Mesenchymal stem cell (in vitro differentiated cells and primary cell): Measurements from ENCODE around the gene SLC7A10.

Experiments used
- DNase-seq: peaks from one replicate; pipeline ENCODE4 v3.0.0-alpha.2; 2013
- H2AFZ ChIP-seq: one replicate; pipeline ENCODE4 v1.6.1; 2013; ENCODE audit warnings: low read depth, mild to moderate bottlenecking, control low read depth, inconsistent platforms, low read length, moderate library complexity
- H2AK5ac ChIP-seq: 2 replicates; pipeline ENCODE4 v1.6.1; 2013; ENCODE audit warnings: low read length, moderate library complexity, mild to moderate bottlenecking, inconsistent platforms; ENCODE audit not compliant: severe bottlenecking
- H2BK120ac ChIP-seq: one replicate; pipeline ENCODE4 v1.6.1; 2013; ENCODE audit warnings: low read depth, mild to moderate bottlenecking, inconsistent platforms, low read length, moderate library complexity
- H2BK12ac ChIP-seq, 2 experiments: one replicate each; pipeline ENCODE4 v1.6.1; 2013; ENCODE audit warnings: inconsistent platforms in 2 of 2, low read length in 2 of 2, mild to moderate bottlenecking in 2 of 2, moderate library complexity in 2 of 2, control low read depth in 1 of 2
- H2BK15ac ChIP-seq: one replicate; pipeline ENCODE4 v1.6.1; 2013; ENCODE audit warnings: mild to moderate bottlenecking, low read depth, inconsistent platforms; ENCODE audit not compliant: poor library complexity, severe bottlenecking
- H2BK5ac ChIP-seq: 2 replicates; pipeline ENCODE4 v1.6.1; 2013; ENCODE audit warnings: low read depth, mild to moderate bottlenecking, low read length, control low read depth, inconsistent platforms; ENCODE audit not compliant: poor library complexity, severe bottlenecking
- H3K14ac ChIP-seq, 2 experiments: one replicate each; pipeline ENCODE4 v1.6.1; 2013; ENCODE audit warnings: inconsistent platforms in 2 of 2, low read length in 2 of 2, control low read depth in 1 of 2, mild to moderate bottlenecking in 1 of 2, moderate library complexity in 1 of 2
- H3K18ac ChIP-seq, 2 experiments: one replicate each; pipeline ENCODE4 v1.6.1; 2013; ENCODE audit warnings: inconsistent platforms in 2 of 2, low read length in 2 of 2, control low read depth in 1 of 2, low read depth in 1 of 2, mild to moderate bottlenecking in 1 of 2
- H3K23ac ChIP-seq, 2 experiments: one replicate each; pipeline ENCODE4 v1.6.1; 2013; ENCODE audit warnings: inconsistent platforms in 2 of 2, low read length in 2 of 2, mild to moderate bottlenecking in 2 of 2, moderate library complexity in 2 of 2, control low read depth in 1 of 2
- H3K27ac ChIP-seq: 2 replicates; pipeline ENCODE4 v1.5.1; 2013; ENCODE audit warnings: mild to moderate bottlenecking, moderate library complexity, low read length, control low read depth, inconsistent platforms; ENCODE audit not compliant: poor library complexity, severe bottlenecking
- H3K27me3 ChIP-seq, 2 experiments: 2 replicates each; pipeline versions ENCODE4 v1.6.1 to v1.7.0; 2013; ENCODE audit warnings: low read length in 2 of 2, mild to moderate bottlenecking in 2 of 2, moderate library complexity in 2 of 2, control low read depth in 1 of 2, inconsistent platforms in 1 of 2; ENCODE audit not compliant: control insufficient read depth in 1 of 2, insufficient read depth in 1 of 2
- H3K36me3 ChIP-seq, 2 experiments: 2 replicates each; pipeline versions ENCODE4 v1.6.1 to v1.7.0; 2013; ENCODE audit warnings: low read length in 2 of 2, control low read depth in 1 of 2, inconsistent platforms in 1 of 2, low read depth in 1 of 2, mild to moderate bottlenecking in 1 of 2; ENCODE audit not compliant: insufficient read depth in 2 of 2, control insufficient read depth in 1 of 2
- H3K4ac ChIP-seq, 2 experiments: one replicate each; pipeline ENCODE4 v1.6.1; 2013; ENCODE audit warnings: inconsistent platforms in 2 of 2, low read length in 2 of 2, mild to moderate bottlenecking in 2 of 2, moderate library complexity in 2 of 2, control low read depth in 1 of 2, low read depth in 1 of 2
- H3K4me1 ChIP-seq: 2 replicates; pipeline ENCODE4 v1.6.1; 2013; ENCODE audit warnings: low read depth, low read length, control low read depth; ENCODE audit not compliant: control insufficient read depth, insufficient read depth
- H3K4me2 ChIP-seq: 2 replicates; pipeline ENCODE4 v1.6.1; 2013; ENCODE audit warnings: low read length, mild to moderate bottlenecking, inconsistent platforms; ENCODE audit not compliant: poor library complexity, severe bottlenecking
- H3K4me3 ChIP-seq, 2 experiments: 2 replicates each; pipeline versions ENCODE4 v1.5.1 to v1.7.0; 2013; ENCODE audit warnings: low read length in 2 of 2, mild to moderate bottlenecking in 2 of 2, control low read depth in 1 of 2, low read depth in 1 of 2; ENCODE audit not compliant: insufficient read depth in 1 of 2
- H3K79me1 ChIP-seq: replicated peaks from 2 replicates; pipeline ENCODE4 v1.6.1; 2013; ENCODE audit warnings: mild to moderate bottlenecking, control low read depth, low read length, inconsistent platforms; ENCODE audit not compliant: poor library complexity, severe bottlenecking
- H3K9ac ChIP-seq: 2 replicates; pipeline ENCODE4 v1.7.0; 2013; ENCODE audit warnings: mild to moderate bottlenecking, low read length, moderate library complexity
- H3K9me3 ChIP-seq: 2 replicates; pipeline ENCODE4 v1.7.0; 2013; ENCODE audit warnings: mild to moderate bottlenecking, low read length; ENCODE audit not compliant: control insufficient read depth
- H4K8ac ChIP-seq: one replicate; pipeline ENCODE4 v1.6.1; 2013; ENCODE audit warnings: inconsistent platforms, mild to moderate bottlenecking, low read length, moderate library complexity
- H4K91ac ChIP-seq: one replicate; pipeline ENCODE4 v1.6.1; 2013; ENCODE audit warnings: mild to moderate bottlenecking, low read length, inconsistent platforms
- WGBS: methylation state at CpG from one replicate; pipeline ENCODE4 v1.1.7; 2013; ENCODE audit warnings: mixed read lengths; 5-methylcytosine and 5-hydroxymethylcytosine counted together

SLC7A10 gene

DNA sequence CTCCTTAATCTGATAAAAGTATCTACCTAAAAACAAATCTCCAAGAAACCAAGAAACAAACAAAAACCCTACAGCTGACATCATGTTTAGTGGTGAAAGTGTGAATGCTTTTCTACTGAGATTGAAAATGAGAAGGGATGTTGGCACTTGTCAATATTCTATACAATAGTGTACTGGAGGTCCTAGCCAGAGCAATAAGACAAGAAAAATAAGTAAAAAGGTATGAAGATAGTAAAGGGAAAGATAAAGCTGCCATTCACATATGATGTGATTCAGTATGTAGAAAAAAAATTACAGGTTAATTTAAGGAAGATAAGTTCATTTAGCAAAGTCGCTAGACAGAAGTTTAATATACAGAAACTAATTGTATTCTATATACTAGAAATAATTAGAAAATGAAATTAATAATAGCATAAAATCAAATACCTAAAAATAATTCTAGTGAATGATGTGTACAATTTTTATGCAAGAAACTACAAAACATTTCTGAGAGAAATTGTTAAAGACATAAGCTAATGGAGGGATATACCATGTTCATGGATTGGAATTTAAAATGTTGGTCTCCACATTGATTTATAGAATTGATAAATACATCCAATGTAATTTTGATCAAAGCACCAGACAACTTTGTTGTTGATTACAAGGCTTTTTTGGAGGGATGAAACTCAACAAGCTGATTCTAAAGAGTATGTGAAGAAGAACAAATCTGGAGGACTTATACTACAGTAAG lies 2.4 kb upstream of the SLC7A10 start:
- Histone ChIP-seq H3K9ac (no peak overlapping the region), H3K79me1 (no peaks in the 10 kb centered on the region), H2AFZ (no peak overlapping the region), H4K8ac (no peak overlapping the region), H2BK12ac (no peak overlapping the region), H3K4ac (no peak overlapping the region), H4K91ac (no peak overlapping the region), H3K4me1 (peaks cover 11% of the 10 kb centered on the region), H3K4me3 (no peak overlapping the region), H2BK15ac (no peak overlapping the region), H2AK5ac (no peak overlapping the region), H3K18ac (no peak overlapping the region), H3K4me2 (no peak overlapping the region), H3K9me3 (peaks cover 24% of the 10 kb centered on the region), H3K14ac (no peak overlapping the region), H3K27me3 (peaks cover 51 to 64% of the 10 kb centered on the region in 2 experiments), H2BK5ac (no peak overlapping the region), H3K27ac (no peak overlapping the region), H3K23ac (no peak overlapping the region), H2BK120ac (no peak overlapping the region), H3K36me3 (no peaks in the 10 kb centered on the region)
- DNase-seq: peak; percentile 15
- WGBS: no CpG with 5 or more reads among the region's 1 CpG

DNA sequence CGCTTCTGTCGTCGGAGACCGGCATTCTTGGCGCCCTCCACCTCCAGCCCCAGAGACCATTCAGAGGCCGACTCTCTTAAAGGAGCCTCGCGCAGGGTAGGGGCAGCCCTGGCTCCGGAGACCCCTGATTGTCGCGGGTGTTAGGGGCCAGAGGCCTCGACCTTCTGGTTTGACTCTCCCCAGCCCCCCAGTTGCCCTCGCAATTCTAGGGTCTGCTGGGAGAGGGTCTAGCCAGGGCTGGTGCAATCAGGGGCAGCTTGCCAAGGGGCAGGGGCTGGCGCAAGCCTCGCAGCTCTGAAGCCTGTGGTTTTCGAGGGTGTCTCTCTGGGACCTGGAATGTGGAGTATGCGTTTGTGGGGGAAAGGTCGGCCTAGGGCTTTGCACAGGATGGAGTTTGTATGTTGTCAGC lies 1.6 kb upstream of the SLC7A10 start:
- Histone ChIP-seq H3K27ac (peak overlapping the region; percentile 14), H3K4me3 (peak overlapping the region in 1 of 2 experiments; percentile 34), H3K14ac (no peak overlapping the region), H2BK12ac (no peak overlapping the region), H3K9me3 (peaks cover 24% of the 10 kb centered on the region), H2AFZ (no peak overlapping the region), H2BK15ac (no peak overlapping the region), H3K4me1 (peaks cover 11% of the 10 kb centered on the region), H2AK5ac (no peak overlapping the region), H3K18ac (no peak overlapping the region), H3K36me3 (no peaks in the 10 kb centered on the region), H4K91ac (no peak overlapping the region), H3K27me3 (peaks cover 53 to 61% of the 10 kb centered on the region in 2 experiments), H3K23ac (no peak overlapping the region), H4K8ac (no peak overlapping the region), H2BK5ac (no peak overlapping the region), H3K79me1 (no peaks in the 10 kb centered on the region), H3K4me2 (peak overlapping the region; percentile 52), H3K9ac (no peak overlapping the region), H2BK120ac (no peak overlapping the region), H3K4ac (no peak overlapping the region)
- DNase-seq: peak; percentile 48
- WGBS: 28% methylated on average over 18 of the region's 18 CpGs

DNA sequence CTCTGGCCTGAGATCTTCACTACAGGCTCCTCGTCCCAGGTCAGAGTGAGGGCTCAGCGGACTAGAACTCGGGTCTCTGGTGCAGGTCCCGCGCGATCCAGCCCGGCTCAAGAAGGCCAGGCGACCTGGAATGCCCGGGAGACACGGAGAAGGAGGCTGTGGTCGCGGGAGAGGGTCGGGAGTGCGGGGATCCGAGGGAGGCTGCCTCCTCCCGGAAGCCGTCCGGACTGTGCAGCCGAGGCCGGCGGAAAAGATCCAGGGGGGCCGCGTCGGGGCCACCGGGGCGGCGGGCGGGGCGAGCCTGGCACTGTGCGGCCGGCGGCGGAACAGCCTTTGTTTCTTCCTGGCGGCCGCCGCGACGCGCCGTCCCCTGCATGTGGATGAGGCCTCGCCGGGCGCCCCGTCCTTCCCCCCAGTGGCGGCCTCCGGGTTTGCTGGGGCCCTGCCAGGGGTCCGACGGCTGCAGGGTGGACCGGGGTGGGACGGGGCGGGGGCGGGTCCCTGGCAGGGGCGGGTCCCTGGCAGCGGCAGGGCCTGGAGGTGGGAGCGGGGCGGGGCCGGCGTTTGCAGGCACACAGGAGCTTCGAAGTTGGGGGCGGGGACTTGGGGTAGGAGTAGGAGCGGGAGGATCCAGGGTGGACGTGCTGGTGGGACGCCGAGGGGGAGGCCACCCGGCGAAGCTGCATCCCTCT lies 1.0 kb upstream of the SLC7A10 start:
- H3K9me3 ChIP-seq: peaks cover 24% of the 10 kb centered on the region
- DNase-seq: peak; percentile 15
- H3K27ac ChIP-seq: peak overlapping the region; percentile 14
- no peak overlapping the region for H2BK12ac ChIP-seq
- H4K91ac ChIP-seq: no peak overlapping the region
- peaks cover 11% of the 10 kb centered on the region for H3K4me1 ChIP-seq
- H3K27me3 ChIP-seq: peaks cover 51 to 60% of the 10 kb centered on the region in 2 experiments
- no peak overlapping the region for H3K23ac ChIP-seq
- H2BK15ac ChIP-seq: no peak overlapping the region
- no peak overlapping the region for H3K14ac ChIP-seq
- peak overlapping the region; percentile 52 for H3K4me2 ChIP-seq
- H3K9ac ChIP-seq: no peak overlapping the region
- no peak overlapping the region for H3K4ac ChIP-seq
- H4K8ac ChIP-seq: no peak overlapping the region
- H2BK120ac ChIP-seq: no peak overlapping the region
- no peak overlapping the region for H2BK5ac ChIP-seq
- peak overlapping the region in 1 of 2 experiments; percentile 34 for H3K4me3 ChIP-seq
- WGBS: 6% methylated on average over 48 of the region's 66 CpGs
- no peaks in the 10 kb centered on the region for H3K36me3 ChIP-seq
- H2AK5ac ChIP-seq: no peak overlapping the region
- no peak overlapping the region for H3K18ac ChIP-seq
- H2AFZ ChIP-seq: no peak overlapping the region
- H3K79me1 ChIP-seq: no peaks in the 10 kb centered on the region

DNA sequence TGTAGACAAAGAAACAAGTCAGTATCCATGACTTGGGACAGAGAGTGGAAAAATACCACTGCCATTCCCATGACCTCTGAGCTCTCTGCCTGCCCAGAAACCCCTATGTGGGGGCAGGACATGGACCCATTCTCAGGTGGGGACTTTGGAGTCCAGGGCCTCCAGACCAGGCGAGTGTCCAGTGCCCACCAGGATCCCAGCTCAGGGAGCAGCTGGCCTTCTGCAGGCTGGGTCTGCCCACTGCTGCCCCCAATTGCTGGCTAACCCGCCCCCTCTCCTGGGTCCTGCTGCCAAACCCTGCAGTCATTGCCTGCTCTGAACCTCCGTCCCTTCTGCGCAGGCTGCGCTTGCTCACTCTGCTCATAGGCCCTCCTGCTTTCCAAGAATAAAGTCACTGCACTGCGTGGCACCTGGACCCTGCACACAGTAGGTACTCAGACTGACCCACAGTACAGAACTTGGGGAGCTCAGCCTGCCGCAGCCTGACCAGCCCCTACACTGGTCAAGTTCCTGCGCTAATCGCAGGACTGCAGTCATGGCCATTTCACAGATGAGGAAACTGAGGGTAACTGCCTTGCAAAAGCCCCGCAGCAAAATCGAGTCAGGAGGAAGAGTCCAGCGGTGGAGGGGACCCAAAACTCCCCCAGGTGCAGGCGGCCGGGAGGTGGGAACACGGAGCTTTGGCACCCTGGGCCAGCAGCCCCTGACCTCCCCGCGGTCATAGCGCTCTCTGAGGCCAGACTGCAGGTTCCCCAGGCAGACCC lies 774 bp downstream of the SLC7A10 start:
- H2AK5ac ChIP-seq: no peak overlapping the region
- H4K91ac ChIP-seq: no peak overlapping the region
- no peak overlapping the region for H3K27ac ChIP-seq
- DNase-seq: no peak
- no peak overlapping the region for H4K8ac ChIP-seq
- no peak overlapping the region for H3K18ac ChIP-seq
- H3K4me3 ChIP-seq: no peak overlapping the region
- H3K9ac ChIP-seq: no peak overlapping the region
- H3K4me1 ChIP-seq: peaks cover 11% of the 10 kb centered on the region
- peaks cover 56 to 77% of the 10 kb centered on the region in 2 experiments for H3K27me3 ChIP-seq
- H2BK5ac ChIP-seq: no peak overlapping the region
- H3K4ac ChIP-seq: no peak overlapping the region
- H2BK12ac ChIP-seq: no peak overlapping the region
- no peak overlapping the region for H3K14ac ChIP-seq
- no peak overlapping the region for H2BK120ac ChIP-seq
- no peaks in the 10 kb centered on the region for H3K79me1 ChIP-seq
- H3K4me2 ChIP-seq: no peak overlapping the region
- H3K9me3 ChIP-seq: peaks cover 24% of the 10 kb centered on the region
- H2BK15ac ChIP-seq: no peak overlapping the region
- 75% methylated on average over 18 of the region's 18 CpGs for WGBS
- no peak overlapping the region for H2AFZ ChIP-seq
- no peaks in the 10 kb centered on the region for H3K36me3 ChIP-seq
- no peak overlapping the region for H3K23ac ChIP-seq
